Testis (tissue), 3 donors: ENCODE data around the gene HSP90AB1. TPM values are rescaled to one million over a fixed set of nuclear protein-coding genes. Genes with fewer than 3 reads are reported as not detected.

Experiments
- DNase-seq: peaks from one replicate; pipeline ENCODE4 v3.0.0-alpha.2; 2019
- H3K27ac ChIP-seq, 2 donors: fragments of 200-600 bp; sonication (generic); one replicate each; pipeline ENCODE4 v1.5.1; 2019
- H3K27me3 ChIP-seq: fragments of 200-600 bp; sonication (generic); one replicate; pipeline ENCODE4 v1.5.1; 2019
- H3K36me3 ChIP-seq: fragments of 200-600 bp; sonication (generic); one replicate; pipeline ENCODE4 v1.5.1; 2017; ENCODE audit warnings: low read depth; ENCODE audit errors: missing control alignments
- H3K4me1 ChIP-seq: fragments of 200-600 bp; sonication (generic); one replicate; pipeline ENCODE4 v1.5.1; 2019
- H3K4me3 ChIP-seq, 2 donors: fragments of 200-600 bp; sonication (generic); one replicate each; pipeline ENCODE4 v1.5.1; 2017 to 2019
- H3K9me3 ChIP-seq: fragments of 200-600 bp; sonication (generic); one replicate; pipeline ENCODE4 v1.5.1; 2017
- POLR2A ChIP-seq: fragments of 450-650 bp; IDR thresholded peaks from one replicate; pipeline ENCODE4 v1.6.1; 2017; ENCODE audit warnings: antibody characterized with exemption, mild to moderate bottlenecking, moderate library complexity
- WGBS, 2 donors: methylation state at CpG; one replicate each; pipeline ENCODE4 v1.1.5; 2018; 5-methylcytosine and 5-hydroxymethylcytosine counted together
- intact Hi-C: fragments of 100-400 bp; cut with DNase I; formaldehyde crosslinking; loops from one replicate; pipeline ENCODE4 v1.15.1; 2023; ENCODE audit warnings: low total_unique reads
- polyA plus RNA-seq: library from polyadenylated mRNA; stranded (reverse); fragments of 350-450 nt; fragmentation: Illumina TruSeq; extraction: RNeasy Lipid Tissue Mini Kit (QIAGEN cat#74804); gene quantifications from one replicate; pipeline ENCODE4 v1.2.3, GENCODE V29; 2014; ENCODE audit warnings: low read depth, low replicate concordance; ENCODE audit not compliant: insufficient read depth
- total RNA-seq, 2 donors: library from RNA; depleted of rRNA; stranded (reverse); fragments of >200 nt; gene quantifications; one replicate each; pipeline ENCODE4 v1.2.3, GENCODE V29; 2016
- TF ChIP-seq, protein P1 (sequence below), 3 experiments: fragments of 450-650 bp in 2 of 3; fragments of 200-600 bp in 1 of 3; sonication (generic) in 1 of 3; IDR thresholded peaks; one replicate each; pipeline ENCODE4 v1.5.1; 2016 to 2019; ENCODE audit warnings: antibody characterized with exemption in 3 of 3, mild to moderate bottlenecking in 2 of 3, moderate library complexity in 1 of 3

The HSP90AB1 gene
- total and polyA plus RNA-seq, 3 donors from 2014 or later = 480 to 610 (median 602) TPM

DNA sequence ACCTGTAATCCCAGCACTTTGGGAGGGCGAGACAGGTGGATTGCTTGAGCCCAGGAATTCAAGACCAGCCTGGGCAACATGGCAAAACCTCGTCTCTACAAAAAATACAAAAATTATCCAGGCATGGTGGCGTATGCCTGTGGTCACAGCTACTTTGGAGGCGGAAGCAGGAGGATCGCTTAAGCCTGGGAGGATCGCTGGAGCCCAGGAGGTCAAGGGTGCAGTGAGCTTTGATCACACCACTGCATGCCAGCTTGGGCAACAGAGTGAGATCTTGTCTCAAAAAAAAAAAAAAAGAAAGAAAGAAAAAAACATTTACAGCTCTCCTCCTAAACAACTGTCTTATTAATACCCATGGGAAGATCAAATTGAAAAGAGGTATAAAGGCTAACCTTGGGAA, 38.9 kb upstream of the HSP90AB1 start:
- no peak overlapping the region for H3K27ac ChIP-seq
- 87 to 90% methylated on average over 6 of the region's 6 CpGs for WGBS, 2 donors
- no peaks in the 10 kb centered on the region for H3K9me3 ChIP-seq
- TF ChIP-seq, protein P1, sequence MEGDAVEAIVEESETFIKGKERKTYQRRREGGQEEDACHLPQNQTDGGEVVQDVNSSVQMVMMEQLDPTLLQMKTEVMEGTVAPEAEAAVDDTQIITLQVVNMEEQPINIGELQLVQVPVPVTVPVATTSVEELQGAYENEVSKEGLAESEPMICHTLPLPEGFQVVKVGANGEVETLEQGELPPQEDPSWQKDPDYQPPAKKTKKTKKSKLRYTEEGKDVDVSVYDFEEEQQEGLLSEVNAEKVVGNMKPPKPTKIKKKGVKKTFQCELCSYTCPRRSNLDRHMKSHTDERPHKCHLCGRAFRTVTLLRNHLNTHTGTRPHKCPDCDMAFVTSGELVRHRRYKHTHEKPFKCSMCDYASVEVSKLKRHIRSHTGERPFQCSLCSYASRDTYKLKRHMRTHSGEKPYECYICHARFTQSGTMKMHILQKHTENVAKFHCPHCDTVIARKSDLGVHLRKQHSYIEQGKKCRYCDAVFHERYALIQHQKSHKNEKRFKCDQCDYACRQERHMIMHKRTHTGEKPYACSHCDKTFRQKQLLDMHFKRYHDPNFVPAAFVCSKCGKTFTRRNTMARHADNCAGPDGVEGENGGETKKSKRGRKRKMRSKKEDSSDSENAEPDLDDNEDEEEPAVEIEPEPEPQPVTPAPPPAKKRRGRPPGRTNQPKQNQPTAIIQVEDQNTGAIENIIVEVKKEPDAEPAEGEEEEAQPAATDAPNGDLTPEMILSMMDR (IDR thresholded peaks at IDR 0.05) = no peak
- no peak for TF ChIP-seq POLR2A
- no peaks in the 10 kb centered on the region for H3K36me3 ChIP-seq
- no peak overlapping the region for H3K4me3 ChIP-seq
- H3K4me1 ChIP-seq = peaks cover 5% of the 10 kb centered on the region
- no peak for DNase-seq
- no peaks in the 10 kb centered on the region for H3K27me3 ChIP-seq
- intact Hi-C loops = no loop called here

DNA sequence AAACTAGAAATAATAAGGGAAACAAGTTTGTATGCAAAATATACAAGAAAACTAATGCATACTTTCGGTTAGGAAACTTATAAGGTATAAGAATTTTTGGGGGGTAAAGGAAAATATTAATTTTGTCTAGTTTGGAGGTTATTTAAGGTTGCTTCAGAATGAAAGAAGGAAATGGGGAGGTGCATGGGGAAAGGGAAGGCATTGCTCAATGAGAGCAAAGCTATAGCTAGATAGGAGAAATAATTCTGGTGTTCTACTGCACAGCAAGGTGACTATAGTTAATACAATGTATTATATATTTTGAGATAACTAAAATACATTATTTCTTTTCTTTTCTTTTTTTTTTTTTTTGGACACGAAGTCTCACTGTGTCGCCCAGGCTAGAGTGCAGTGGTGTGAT, 35.6 kb upstream of the HSP90AB1 start:
- Histone ChIP-seq H3K9me3 (no peaks in the 10 kb centered on the region), H3K4me3 (no peak overlapping the region), H3K27me3 (no peaks in the 10 kb centered on the region), H3K4me1 (no peaks in the 10 kb centered on the region), H3K36me3 (no peaks in the 10 kb centered on the region), H3K27ac (no peak overlapping the region)
- intact Hi-C loops = no loop called here
- TF ChIP-seq, protein P1 (IDR thresholded peaks at IDR 0.05) = no peak
- TF ChIP-seq POLR2A = no peak
- no peak for DNase-seq
- WGBS, 2 donors = 74 to 75% methylated on average over 3 of the region's 3 CpGs

DNA sequence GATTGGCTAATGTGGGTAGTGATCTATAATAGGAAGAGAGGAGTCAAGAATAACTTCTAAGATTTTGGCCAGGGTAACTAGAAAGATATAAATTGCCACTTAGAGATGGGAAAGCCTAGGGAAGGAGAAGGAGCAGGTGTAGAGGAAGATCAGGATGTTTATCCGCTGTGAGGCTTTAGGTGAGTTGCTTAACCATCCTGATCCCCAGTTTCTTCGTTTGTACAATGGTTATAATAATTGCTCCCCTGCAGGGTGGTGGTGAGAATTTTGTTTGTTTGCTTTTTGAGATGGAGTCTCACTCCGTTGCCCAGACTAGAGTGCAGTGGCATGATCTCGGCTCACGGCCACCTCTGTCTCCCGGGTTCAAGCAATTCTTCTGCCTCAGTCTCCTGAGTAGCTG, 32.6 kb upstream of the HSP90AB1 start:
- H3K4me3 ChIP-seq = no peak overlapping the region
- no peak for DNase-seq
- no peaks in the 10 kb centered on the region for H3K36me3 ChIP-seq
- H3K9me3 ChIP-seq = no peaks in the 10 kb centered on the region
- H3K27me3 ChIP-seq = no peaks in the 10 kb centered on the region
- H3K27ac ChIP-seq = no peak overlapping the region
- peaks cover 19% of the 10 kb centered on the region for H3K4me1 ChIP-seq
- TF ChIP-seq, protein P1 (IDR thresholded peaks at IDR 0.05) = no peak
- no peak for TF ChIP-seq POLR2A
- 92 to 97% methylated on average over 6 of the region's 6 CpGs for WGBS, 2 donors
- intact Hi-C loops = no loop called here

DNA sequence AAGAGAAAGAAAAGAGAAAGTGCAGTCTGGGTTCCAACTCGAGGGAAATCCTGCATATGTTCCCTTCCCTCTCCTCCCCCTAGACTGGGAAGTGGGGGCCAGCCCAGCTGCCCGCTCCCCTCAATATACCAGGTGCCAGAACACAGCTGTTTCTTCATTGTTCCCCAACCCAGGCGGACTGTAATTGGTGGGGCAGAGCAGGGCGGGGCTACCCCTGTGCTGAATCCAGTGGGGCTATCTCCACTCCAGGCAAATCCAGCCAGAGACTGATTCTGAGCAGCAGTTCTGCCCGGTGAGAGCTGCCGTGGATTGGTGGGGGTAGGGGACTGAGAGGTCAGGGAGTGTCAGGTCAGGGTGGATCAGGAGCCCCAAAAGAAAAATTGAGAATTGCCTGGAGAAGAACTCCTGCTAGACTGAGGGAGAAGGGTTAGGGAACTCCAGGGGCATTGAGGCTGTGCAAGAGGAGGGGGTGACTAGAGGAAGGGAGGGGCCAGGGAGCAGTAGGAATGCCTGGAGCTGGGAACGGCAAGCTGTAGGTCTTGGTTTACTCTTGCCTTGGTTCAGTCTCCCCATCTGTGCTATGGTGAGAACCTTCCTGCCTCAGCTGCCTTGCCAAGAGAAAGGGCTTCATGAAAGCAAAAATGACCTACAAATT, 30.1 kb upstream of the HSP90AB1 start, which contains the start of gene MYMX:
TSS of gene MYMX (plus strand) at position 250 of the 655 bp plus-strand sequence. CDS start 546 bp downstream, outside the sequence.
- Histone ChIP-seq H3K27me3 (no peaks in the 10 kb centered on the region), H3K36me3 (no peaks in the 10 kb centered on the region), H3K27ac (peak within 1 kb of the TSS; percentile 61 to 92), H3K4me3 (no peak within 1 kb of the TSS), H3K4me1 (peaks cover 36% of the 10 kb centered on the region), H3K9me3 (no peaks in the 10 kb centered on the region)
- TF ChIP-seq POLR2A = no peak
- TF ChIP-seq, protein P1 (IDR thresholded peaks at IDR 0.05) = no peak
- intact Hi-C loops = no loop called here
- WGBS, 2 donors = 30 to 41% methylated on average over 7 of the region's 7 CpGs
- no peak for DNase-seq
